H9 (cell line): ENCODE data around the gene PCDH20. TPM values are rescaled to one million over a fixed set of nuclear protein-coding genes. Genes with fewer than 3 reads are reported as not detected.

Experiments used
- DNase-seq: peaks from one replicate; pipeline ENCODE4 v3.0.0-alpha.2; 2017
- H2AFZ ChIP-seq: one replicate; pipeline ENCODE4 v1.6.1; 2013; ENCODE audit warnings: mild to moderate bottlenecking, low read length, control low read depth, moderate library complexity
- H2AK5ac ChIP-seq: 2 replicates; pipeline ENCODE4 v1.6.1; 2013; ENCODE audit warnings: low read length, control low read depth, mixed read lengths; ENCODE audit not compliant: insufficient read length
- H2BK120ac ChIP-seq: one replicate; pipeline ENCODE4 v1.6.1; 2013; ENCODE audit warnings: low read depth, mild to moderate bottlenecking, low read length, control low read depth, inconsistent platforms; ENCODE audit not compliant: poor library complexity, severe bottlenecking
- H2BK12ac ChIP-seq: 2 replicates; pipeline ENCODE4 v1.6.1; 2013; ENCODE audit warnings: low read length, control low read depth, mixed read lengths, low read depth; ENCODE audit not compliant: insufficient read length
- H2BK15ac ChIP-seq: 2 replicates; pipeline ENCODE4 v1.6.1; 2013; ENCODE audit warnings: low read depth, low read length, control low read depth
- H2BK20ac ChIP-seq: one replicate; pipeline ENCODE4 v1.6.1; 2013; ENCODE audit warnings: low read depth, mild to moderate bottlenecking, low read length, control low read depth, inconsistent platforms; ENCODE audit not compliant: poor library complexity, severe bottlenecking
- H2BK5ac ChIP-seq: 2 replicates; pipeline ENCODE4 v1.6.1; 2013; ENCODE audit warnings: low read length, control low read depth, mixed read lengths; ENCODE audit not compliant: insufficient read length
- H3K14ac ChIP-seq: 2 replicates; pipeline ENCODE4 v1.6.1; 2013; ENCODE audit warnings: low read length, control low read depth; ENCODE audit not compliant: insufficient read depth
- H3K18ac ChIP-seq: 2 replicates; pipeline ENCODE4 v1.6.1; 2013; ENCODE audit warnings: low read depth, mild to moderate bottlenecking, mixed read lengths, low read length, control low read depth; ENCODE audit not compliant: insufficient read length
- H3K23ac ChIP-seq: 2 replicates; pipeline ENCODE4 v1.6.1; 2013; ENCODE audit warnings: low read length, control low read depth, mixed read lengths, low read depth; ENCODE audit not compliant: insufficient read length
- H3K23me2 ChIP-seq: 2 replicates; pipeline ENCODE4 v1.6.1; 2013; ENCODE audit warnings: low read depth, mild to moderate bottlenecking, mixed read lengths, low read length, control low read depth; ENCODE audit not compliant: insufficient read length, poor library complexity, severe bottlenecking
- H3K27ac ChIP-seq: 2 replicates; pipeline ENCODE4 v1.5.1; 2013; ENCODE audit warnings: low read length, control low read depth, mixed read lengths, low read depth; ENCODE audit not compliant: insufficient read length
- H3K27me3 ChIP-seq: 2 replicates; pipeline ENCODE4 v1.6.1; 2013; ENCODE audit warnings: low read length, control low read depth, inconsistent platforms; ENCODE audit not compliant: insufficient read depth
- H3K4ac ChIP-seq: 2 replicates; pipeline ENCODE4 v1.6.1; 2013; ENCODE audit warnings: low read depth, mild to moderate bottlenecking, control low read depth, inconsistent platforms, low read length, moderate library complexity
- H3K4me1 ChIP-seq: 2 replicates; pipeline ENCODE4 v1.6.1; 2013; ENCODE audit warnings: low read length, control low read depth, inconsistent platforms; ENCODE audit not compliant: insufficient read depth
- H3K4me2 ChIP-seq: 2 replicates; pipeline ENCODE4 v1.6.1; 2013; ENCODE audit warnings: low read length, control low read depth, mixed read lengths; ENCODE audit not compliant: insufficient read length, insufficient read depth
- H3K56ac ChIP-seq: 2 replicates; pipeline ENCODE4 v1.6.1; 2013; ENCODE audit warnings: low read depth, mild to moderate bottlenecking, mixed read lengths, low read length, control low read depth; ENCODE audit not compliant: insufficient read length
- H3K79me1 ChIP-seq: 2 replicates; pipeline ENCODE4 v1.6.1; 2013; ENCODE audit warnings: low read depth, mild to moderate bottlenecking, moderate library complexity, low read length, control low read depth, inconsistent platforms; ENCODE audit not compliant: insufficient read depth, poor library complexity, severe bottlenecking
- H3K79me2 ChIP-seq: 2 replicates; pipeline ENCODE4 v1.6.1; 2013; ENCODE audit warnings: low read length, control low read depth, inconsistent platforms; ENCODE audit not compliant: insufficient read depth
- H3K9ac ChIP-seq: 2 replicates; pipeline ENCODE4 v1.6.1; 2013; ENCODE audit warnings: low read length, control low read depth, mixed read lengths; ENCODE audit not compliant: insufficient read length; ENCODE audit errors: extremely low read depth
- H3K9me3 ChIP-seq: one replicate; pipeline ENCODE4 v1.6.1; 2013; ENCODE audit warnings: low read depth, low read length, inconsistent platforms; ENCODE audit not compliant: control insufficient read depth
- H3T11ph ChIP-seq: one replicate; pipeline ENCODE4 v1.6.1; 2013; ENCODE audit warnings: mild to moderate bottlenecking, low read length, control low read depth, inconsistent platforms
- H4K20me1 ChIP-seq: one replicate; pipeline ENCODE4 v1.6.1; 2013; ENCODE audit not compliant: control insufficient read depth, insufficient read length, insufficient read depth
- H4K5ac ChIP-seq: 2 replicates; pipeline ENCODE4 v1.6.1; 2013; ENCODE audit warnings: low read depth, mild to moderate bottlenecking, mixed read lengths, low read length, control low read depth; ENCODE audit not compliant: insufficient read length
- H4K8ac ChIP-seq: replicated peaks from 2 replicates; pipeline ENCODE4 v1.6.1; 2013; ENCODE audit warnings: low read length, control low read depth, mixed read lengths, low read depth; ENCODE audit not compliant: insufficient read length
- H4K91ac ChIP-seq: 2 replicates; pipeline ENCODE4 v1.6.1; 2013; ENCODE audit warnings: low read depth, mild to moderate bottlenecking, moderate library complexity, mixed read lengths, low read length, control low read depth; ENCODE audit not compliant: insufficient read length
- H3K27ac Mint-ChIP-seq, 3 experiments: 2 replicates in 2 of 3; 3 replicates in 1 of 3; pipeline ENCODE4 v1.8.0; 2020 to 2021; ENCODE audit warnings: mixed read lengths in 3 of 3, mild to moderate bottlenecking in 1 of 3, moderate library complexity in 1 of 3
- H3K27me3 Mint-ChIP-seq: 2 replicates; pipeline ENCODE4 v1.8.0; 2021; ENCODE audit warnings: low read depth, mild to moderate bottlenecking, moderate library complexity, mixed read lengths
- H3K36me3 Mint-ChIP-seq, 3 experiments: 2 replicates in 2 of 3; 3 replicates in 1 of 3; pipeline ENCODE4 v1.8.0; 2020 to 2021; ENCODE audit warnings: low read depth in 3 of 3, mixed read lengths in 3 of 3; ENCODE audit not compliant: insufficient read depth in 1 of 3
- H3K4me1 Mint-ChIP-seq, 2 experiments: 2 replicates each; pipeline ENCODE4 v1.8.0; 2020; ENCODE audit warnings: mixed read lengths in 2 of 2
- H3K4me3 Mint-ChIP-seq, 2 experiments: 2 replicates in 1 of 2; 3 replicates in 1 of 2; pipeline ENCODE4 v1.8.0; 2020 to 2021; ENCODE audit warnings: mild to moderate bottlenecking in 2 of 2, mixed read lengths in 2 of 2, moderate library complexity in 1 of 2
- H3K9me3 Mint-ChIP-seq, 2 experiments: 2 replicates in 1 of 2; 3 replicates in 1 of 2; pipeline ENCODE4 v1.8.0; 2020; ENCODE audit warnings: mild to moderate bottlenecking in 2 of 2, mixed read lengths in 2 of 2, moderate library complexity in 1 of 2
- WGBS: extraction: QIAGEN DNeasy Blood & Tissue Kit; methylation state at CpG from one replicate; pipeline ENCODE4 v1.1.7; 2013; ENCODE audit warnings: missing lambda C conversion rate, low lambda C conversion rate, mixed read lengths; ENCODE audit not compliant: insufficient read length; ENCODE audit errors: extremely low coverage; 5-methylcytosine and 5-hydroxymethylcytosine counted together
- total RNA-seq: library from RNA; stranded (reverse); gene quantifications from 2 replicates; pipeline ENCODE4 v1.2.1, GENCODE V29; 2021
- TF ChIP-seq, protein P1 (sequence below): fragments of 200-600 bp; sonication (generic); conservative IDR thresholded peaks from 3 replicates; pipeline ENCODE4 v1.8.0; 2021; ENCODE audit warnings: antibody characterized with exemption, mild to moderate bottlenecking

Gene PCDH20
- total RNA-seq, 1 experiment from 2014 or later, result 0.33 TPM

DNA sequence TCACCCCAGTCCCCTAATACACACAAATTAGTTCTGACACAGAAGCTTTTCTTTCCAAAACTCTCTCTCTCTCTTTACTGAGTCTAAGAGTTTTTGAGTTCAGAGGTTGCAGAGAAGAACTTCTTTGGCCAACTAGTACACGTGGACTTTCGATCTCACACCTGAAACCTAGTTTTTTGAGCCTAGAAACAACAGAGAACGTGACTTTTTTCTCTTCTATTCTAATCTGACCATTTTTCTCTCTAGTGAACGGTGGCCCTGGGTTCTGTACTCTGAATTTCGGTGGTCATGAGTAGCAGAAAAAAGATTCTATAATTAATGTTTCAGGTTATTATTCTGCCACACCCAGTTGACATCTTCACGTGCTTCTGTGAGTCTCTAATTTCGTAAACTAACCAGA, 24.2 kb downstream of the PCDH20 start:
- H4K91ac ChIP-seq, result no peak overlapping the region
- H2BK20ac ChIP-seq, result no peak overlapping the region
- H2AK5ac ChIP-seq, result no peak overlapping the region
- H2BK12ac ChIP-seq, result no peak overlapping the region
- no peaks in the 10 kb centered on the region for H3K27me3 Mint-ChIP-seq
- no peak overlapping the region for H3K23ac ChIP-seq
- H2BK15ac ChIP-seq, result no peak overlapping the region
- no peak overlapping the region for H3K27ac Mint-ChIP-seq
- H3K9me3 ChIP-seq, result no peaks in the 10 kb centered on the region
- no CpG with 5 or more reads among the region's 7 CpGs for WGBS
- no peaks in the 10 kb centered on the region for H3K9me3 Mint-ChIP-seq
- no peak overlapping the region for H2BK120ac ChIP-seq
- H3K56ac ChIP-seq, result no peak overlapping the region
- H3K27me3 ChIP-seq, result no peaks in the 10 kb centered on the region
- H3K18ac ChIP-seq, result no peak overlapping the region
- no peak overlapping the region for H4K5ac ChIP-seq
- DNase-seq, result no peak
- H3K36me3 Mint-ChIP-seq, result no peaks in the 10 kb centered on the region
- H3K4me1 Mint-ChIP-seq, result peaks cover 0 to 3% of the 10 kb centered on the region in 2 experiments; a peak in 1 of 4 replicates
- no peaks in the 10 kb centered on the region for H4K20me1 ChIP-seq
- no peaks in the 10 kb centered on the region for H3K23me2 ChIP-seq
- H3T11ph ChIP-seq, result no peak overlapping the region
- no peak overlapping the region for H3K9ac ChIP-seq
- H3K4me2 ChIP-seq, result no peak overlapping the region
- no peak overlapping the region for H3K4ac ChIP-seq
- H4K8ac ChIP-seq, result no peak overlapping the region
- H2BK5ac ChIP-seq, result no peak overlapping the region
- no peak overlapping the region for H3K27ac ChIP-seq
- TF ChIP-seq, protein P1, sequence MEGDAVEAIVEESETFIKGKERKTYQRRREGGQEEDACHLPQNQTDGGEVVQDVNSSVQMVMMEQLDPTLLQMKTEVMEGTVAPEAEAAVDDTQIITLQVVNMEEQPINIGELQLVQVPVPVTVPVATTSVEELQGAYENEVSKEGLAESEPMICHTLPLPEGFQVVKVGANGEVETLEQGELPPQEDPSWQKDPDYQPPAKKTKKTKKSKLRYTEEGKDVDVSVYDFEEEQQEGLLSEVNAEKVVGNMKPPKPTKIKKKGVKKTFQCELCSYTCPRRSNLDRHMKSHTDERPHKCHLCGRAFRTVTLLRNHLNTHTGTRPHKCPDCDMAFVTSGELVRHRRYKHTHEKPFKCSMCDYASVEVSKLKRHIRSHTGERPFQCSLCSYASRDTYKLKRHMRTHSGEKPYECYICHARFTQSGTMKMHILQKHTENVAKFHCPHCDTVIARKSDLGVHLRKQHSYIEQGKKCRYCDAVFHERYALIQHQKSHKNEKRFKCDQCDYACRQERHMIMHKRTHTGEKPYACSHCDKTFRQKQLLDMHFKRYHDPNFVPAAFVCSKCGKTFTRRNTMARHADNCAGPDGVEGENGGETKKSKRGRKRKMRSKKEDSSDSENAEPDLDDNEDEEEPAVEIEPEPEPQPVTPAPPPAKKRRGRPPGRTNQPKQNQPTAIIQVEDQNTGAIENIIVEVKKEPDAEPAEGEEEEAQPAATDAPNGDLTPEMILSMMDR, result no peak
- H3K79me1 ChIP-seq, result no peaks in the 10 kb centered on the region
- H3K14ac ChIP-seq, result no peak overlapping the region
- H2AFZ ChIP-seq, result no peak overlapping the region
- no peaks in the 10 kb centered on the region for H3K4me1 ChIP-seq
- H3K4me3 Mint-ChIP-seq, result no peak overlapping the region
- no peaks in the 10 kb centered on the region for H3K79me2 ChIP-seq
